Neural progenitor cell (in vitro differentiated cells): ENCODE data around the gene ALK. TPM values are rescaled to one million over a fixed set of nuclear protein-coding genes. Genes with fewer than 3 reads are reported as not detected.

Experiments used
- DNase-seq: peaks from one replicate; pipeline ENCODE4 v3.0.0-alpha.2; 2016; ENCODE audit warnings: low spot score
- H2AFZ ChIP-seq: fragments of 200-600 bp; sonication (generic); replicated peaks from 2 replicates; pipeline ENCODE4 v1.6.1; 2016; ENCODE audit warnings: antibody characterized with exemption
- H3F3A ChIP-seq: fragments of 200-600 bp; sonication (generic); 2 replicates; pipeline ENCODE4 v1.6.1; 2016; ENCODE audit warnings: antibody characterized with exemption, low read depth
- H3K27ac ChIP-seq: fragments of 200-600 bp; sonication (generic); 2 replicates; pipeline ENCODE4 v1.5.1; 2016; ENCODE audit warnings: mild to moderate bottlenecking
- H3K27me3 ChIP-seq: fragments of 200-600 bp; sonication (generic); 2 replicates; pipeline ENCODE4 v1.6.1; 2016; ENCODE audit warnings: mild to moderate bottlenecking, moderate library complexity
- H3K36me3 ChIP-seq: fragments of 200-600 bp; sonication (generic); 2 replicates; pipeline ENCODE4 v1.5.1; 2016
- H3K4me1 ChIP-seq: fragments of 200-600 bp; sonication (generic); 2 replicates; pipeline ENCODE4 v1.6.1; 2016; ENCODE audit warnings: mixed run types
- H3K4me2 ChIP-seq: fragments of 200-600 bp; sonication (generic); 2 replicates; pipeline ENCODE4 v1.6.1; 2016
- H3K4me3 ChIP-seq: fragments of 200-600 bp; sonication (generic); 2 replicates; pipeline ENCODE4 v1.5.1; 2016
- H3K79me2 ChIP-seq: fragments of 200-600 bp; sonication (generic); 2 replicates; pipeline ENCODE4 v1.6.1; 2016; ENCODE audit warnings: low read depth
- H3K9ac ChIP-seq: fragments of 200-600 bp; sonication (generic); 2 replicates; pipeline ENCODE4 v1.6.1; 2016
- H3K9me3 ChIP-seq: fragments of 200-600 bp; sonication (generic); 2 replicates; pipeline ENCODE4 v1.5.1; 2016; ENCODE audit warnings: low read depth
- H4K20me1 ChIP-seq: fragments of 200-600 bp; sonication (generic); 2 replicates; pipeline ENCODE4 v1.6.1; 2016; ENCODE audit warnings: low read depth
- H3K27ac Mint-ChIP-seq: 3 replicates; pipeline ENCODE4 v1.8.0; 2021; ENCODE audit warnings: mixed read lengths
- H3K27me3 Mint-ChIP-seq: 2 replicates; pipeline ENCODE4 v1.8.0; 2022; ENCODE audit warnings: low read depth, mild to moderate bottlenecking, inconsistent platforms, moderate library complexity, mixed read lengths; ENCODE audit not compliant: insufficient read depth
- H3K36me3 Mint-ChIP-seq: 3 replicates; pipeline ENCODE4 v1.8.0; 2021; ENCODE audit warnings: mixed read lengths
- H3K4me1 Mint-ChIP-seq: 3 replicates; pipeline ENCODE4 v1.8.0; 2021; ENCODE audit warnings: mixed read lengths
- H3K4me3 Mint-ChIP-seq: 3 replicates; pipeline ENCODE4 v1.8.0; 2021; ENCODE audit warnings: mild to moderate bottlenecking, moderate library complexity, mixed read lengths
- H3K9me3 Mint-ChIP-seq: 3 replicates; pipeline ENCODE4 v1.8.0; 2020; ENCODE audit warnings: mixed read lengths
- CTCF ChIP-seq: fragments of 200-600 bp; sonication (generic); IDR thresholded peaks from 2 replicates; pipeline ENCODE4 v1.5.1; 2017; ENCODE audit warnings: antibody characterized with exemption, mild to moderate bottlenecking
- EZH2 ChIP-seq: fragments of 200-600 bp; sonication (generic); IDR thresholded peaks from 2 replicates; pipeline ENCODE4 v1.6.1; 2017; ENCODE audit warnings: antibody characterized with exemption, mild to moderate bottlenecking, moderate library complexity
- EZH2phosphoT487 ChIP-seq: fragments of 200-600 bp; sonication (generic); IDR thresholded peaks from 2 replicates; pipeline ENCODE4 v1.6.1; 2017; ENCODE audit warnings: antibody characterized with exemption
- total RNA-seq: library from RNA; depleted of rRNA; stranded (reverse); fragments of >200 nt; gene quantifications from 2 replicates; pipeline ENCODE4 v1.2.3, GENCODE V29; 2015; ENCODE audit warnings: low replicate concordance

ALK gene
- total RNA-seq, 1 donor from 2014 or later, result not detected

- no peak for DNase-seq
- TF ChIP-seq EZH2phosphoT487 (no peak), CTCF (no peak), EZH2 (no peak)
- no peaks in the 10 kb centered on the region for H3K79me2 ChIP-seq
- no peaks in the 10 kb centered on the region for H4K20me1 ChIP-seq
- H3K9ac ChIP-seq, result no peak overlapping the region
- H3K27me3 ChIP-seq, result no peaks in the 10 kb centered on the region
- Mint-ChIP-seq H3K27ac (no peak overlapping the region), H3K36me3 (no peaks in the 10 kb centered on the region), H3K4me3 (no peak overlapping the region), H3K4me1 (no peaks in the 10 kb centered on the region), H3K27me3 (no peaks in the 10 kb centered on the region), H3K9me3 (peaks cover 13% of the 10 kb centered on the region)
- no peak overlapping the region for H2AFZ ChIP-seq
- no peaks in the 10 kb centered on the region for H3K9me3 ChIP-seq
- H3K36me3 ChIP-seq, result no peaks in the 10 kb centered on the region
- H3K4me3 ChIP-seq, result no peak overlapping the region
- H3K4me1 ChIP-seq, result no peaks in the 10 kb centered on the region
- no peak overlapping the region for H3K4me2 ChIP-seq
- H3K27ac ChIP-seq, result no peak overlapping the region
- no peaks in the 10 kb centered on the region for H3F3A ChIP-seq
Measured at GRCh38 chr2:29664578-29664977, 256.8 kb downstream of the ALK start.

GRCh38 chr2:29663268-29663667, 258.1 kb downstream of the ALK start:
- H2AFZ ChIP-seq, result no peak overlapping the region
- no peaks in the 10 kb centered on the region for H3F3A ChIP-seq
- Mint-ChIP-seq H3K36me3 (no peaks in the 10 kb centered on the region), H3K27me3 (no peaks in the 10 kb centered on the region), H3K4me1 (peaks cover 2% of the 10 kb centered on the region), H3K27ac (no peak overlapping the region), H3K4me3 (no peak overlapping the region), H3K9me3 (peaks cover 11% of the 10 kb centered on the region)
- DNase-seq, result no peak
- no peaks in the 10 kb centered on the region for H4K20me1 ChIP-seq
- no peak overlapping the region for H3K4me2 ChIP-seq
- no peaks in the 10 kb centered on the region for H3K27me3 ChIP-seq
- no peak for TF ChIP-seq CTCF
- TF ChIP-seq EZH2, result no peak
- no peak for TF ChIP-seq EZH2phosphoT487
- H3K4me1 ChIP-seq, result peaks cover 6% of the 10 kb centered on the region
- H3K9me3 ChIP-seq, result no peaks in the 10 kb centered on the region
- no peaks in the 10 kb centered on the region for H3K36me3 ChIP-seq
- no peak overlapping the region for H3K4me3 ChIP-seq
- no peak overlapping the region for H3K27ac ChIP-seq
- H3K9ac ChIP-seq, result no peak overlapping the region
- no peaks in the 10 kb centered on the region for H3K79me2 ChIP-seq

- H4K20me1 ChIP-seq, result no peaks in the 10 kb centered on the region
- no peaks in the 10 kb centered on the region for H3K27me3 Mint-ChIP-seq
- no peaks in the 10 kb centered on the region for H3K36me3 Mint-ChIP-seq
- no peak overlapping the region for H3K27ac Mint-ChIP-seq
- H3K4me1 Mint-ChIP-seq, result peaks cover 6% of the 10 kb centered on the region
- no peaks in the 10 kb centered on the region for H3K79me2 ChIP-seq
- no peak overlapping the region for H3K4me3 ChIP-seq
- H3K27me3 ChIP-seq, result no peaks in the 10 kb centered on the region
- no peak overlapping the region for H3K27ac ChIP-seq
- H3K4me2 ChIP-seq, result no peak overlapping the region
- peaks cover 2% of the 10 kb centered on the region for H3F3A ChIP-seq
- no peak overlapping the region for H2AFZ ChIP-seq
- peaks cover 11% of the 10 kb centered on the region for H3K4me1 ChIP-seq
- no peak overlapping the region for H3K4me3 Mint-ChIP-seq
- no peaks in the 10 kb centered on the region for H3K36me3 ChIP-seq
- no peaks in the 10 kb centered on the region for H3K9me3 ChIP-seq
- H3K9me3 Mint-ChIP-seq, result peaks cover 10% of the 10 kb centered on the region
- no peak overlapping the region for H3K9ac ChIP-seq
- no peak for TF ChIP-seq EZH2
- no peak for TF ChIP-seq EZH2phosphoT487
- TF ChIP-seq CTCF, result no peak
- no peak for DNase-seq
Measured at GRCh38 chr2:29662861-29663260, 258.5 kb downstream of the ALK start.

- no peak for TF ChIP-seq EZH2
- TF ChIP-seq CTCF, result no peak
- no peak for TF ChIP-seq EZH2phosphoT487
- no peak overlapping the region for H3K27ac Mint-ChIP-seq
- H3K4me1 Mint-ChIP-seq, result peaks cover 18% of the 10 kb centered on the region
Measured at GRCh38 chr2:29660201-29660600, 261.2 kb downstream of the ALK start.

More at GRCh38 chr2:29660201-29660600, 261.2 kb downstream of the ALK start:
- no peak overlapping the region for H2AFZ ChIP-seq
- H3K4me3 Mint-ChIP-seq, result no peak overlapping the region
- no peak overlapping the region for H3K4me3 ChIP-seq
- H3K4me1 ChIP-seq, result peaks cover 21% of the 10 kb centered on the region
- no peak overlapping the region for H3K4me2 ChIP-seq
- peaks cover 12% of the 10 kb centered on the region for H3F3A ChIP-seq
- no peak for DNase-seq
- H3K9me3 Mint-ChIP-seq, result no peaks in the 10 kb centered on the region
- H3K27ac ChIP-seq, result no peak overlapping the region
- H3K9ac ChIP-seq, result no peak overlapping the region
- no peaks in the 10 kb centered on the region for H3K79me2 ChIP-seq
- no peaks in the 10 kb centered on the region for H3K27me3 ChIP-seq
- H3K9me3 ChIP-seq, result no peaks in the 10 kb centered on the region
- no peaks in the 10 kb centered on the region for H3K36me3 ChIP-seq
- no peaks in the 10 kb centered on the region for H3K36me3 Mint-ChIP-seq
- no peaks in the 10 kb centered on the region for H3K27me3 Mint-ChIP-seq
- no peaks in the 10 kb centered on the region for H4K20me1 ChIP-seq
